GM12891 (cell line): ENCODE measurements around the gene NME3.

ENCODE experiments used
- PAX5 ChIP-seq: IDR thresholded peaks from 2 replicates; pipeline ENCODE4 v1.6.1; 2011; ENCODE audit warnings: low read length, moderate library complexity, mild to moderate bottlenecking; ENCODE audit not compliant: insufficient read depth, severe bottlenecking
- POLR2A ChIP-seq: IDR thresholded peaks from 2 replicates; pipeline ENCODE4 v1.6.1; 2011; ENCODE audit warnings: low read depth, low read length, control low read depth
- POLR2AphosphoS5 ChIP-seq: IDR thresholded peaks from 2 replicates; pipeline ENCODE4 v1.6.1; 2011; ENCODE audit warnings: low read depth, low read length, control low read depth
- POU2F2 ChIP-seq: IDR thresholded peaks from 2 replicates; pipeline ENCODE4 v1.6.1; 2011; ENCODE audit warnings: low read depth, mild to moderate bottlenecking, control low read depth, low read length, moderate library complexity
- SPI1 ChIP-seq: IDR thresholded peaks from 2 replicates; pipeline ENCODE4 v1.6.1; 2011; ENCODE audit warnings: low read depth, low read length, control low read depth

- TF ChIP-seq POLR2A (no peak), PAX5 (no peak), POU2F2 (no peak), POLR2AphosphoS5 (no peak), SPI1 (no peak)
These were observed 23.7 kb upstream of the NME3 start for GRCh38 chr16:1794908-1795666.
